PC-9 (cell line): ENCODE results near the gene ATE1.

Experiments used
- CTCF ChIP-seq: fragments of 200-600 bp; sonication (generic); conservative IDR thresholded peaks from 2 replicates; pipeline ENCODE4 v1.6.1; 2017; ENCODE audit warnings: mixed run types, antibody characterized with exemption, mild to moderate bottlenecking, moderate library complexity
- EZH2 ChIP-seq: fragments of 200-600 bp; sonication (generic); IDR thresholded peaks from 2 replicates; pipeline ENCODE4 v1.8.0; 2017; ENCODE audit warnings: antibody characterized with exemption, low read depth

GRCh38 chr10:121947343-121948330 lies 19.8 kb upstream of the ATE1 start:
- TF ChIP-seq CTCF = no peak
- no peak for TF ChIP-seq EZH2
